ENCODE measurements around the gene RASSF7.
A peak's percentile ranks its signal among the peaks of the same experiment; 100 is the strongest.

The RASSF7 gene

GRCh38 chr11:532986-533585 lies 27.7 kb upstream of the RASSF7 start:
- DNase-seq (ENCODE audit: low read depth): no peak

- no peak for DNase-seq (ENCODE audit: low read depth)
These were observed 27.0 kb upstream of the RASSF7 start for GRCh38 chr11:533586-534395.

- no peak for DNase-seq (ENCODE audit: low read depth)
These were observed 26.2 kb upstream of the RASSF7 start for GRCh38 chr11:534396-535209.

GRCh38 chr11:535210-535518 lies 25.6 kb upstream of the RASSF7 start:
- no peak for DNase-seq (ENCODE audit: low read depth)

GRCh38 chr11:535519-536454 lies 25.0 kb upstream of the RASSF7 start, which contains the start of gene HRAS:
Gene HRAS (minus strand): TSS chr11:535576.
- DNase-seq (ENCODE audit: low read depth): peak; percentile 94

GRCh38 chr11:536841-537621 lies 23.7 kb upstream of the RASSF7 start, which contains the start of gene LRRC56:
Gene LRRC56 (plus strand): TSS chr11:537527. CDS start chr11:540685, 3,158 bp downstream.
- peak; percentile 76 for DNase-seq (ENCODE audit: low read depth)

- no peak for DNase-seq (ENCODE audit: low read depth)
These were observed 22.9 kb upstream of the RASSF7 start for GRCh38 chr11:537622-538430.

- no peak for DNase-seq (ENCODE audit: low read depth)
These were observed 22.2 kb upstream of the RASSF7 start for GRCh38 chr11:538431-539051.

- no peak for DNase-seq (ENCODE audit: low read depth)
These were observed 20.7 kb upstream of the RASSF7 start for GRCh38 chr11:539971-540481.

- no peak for DNase-seq (ENCODE audit: low read depth)
These were observed 20.0 kb upstream of the RASSF7 start for GRCh38 chr11:540583-541432.

GRCh38 chr11:541433-541885 lies 19.3 kb upstream of the RASSF7 start:
- no peak for DNase-seq (ENCODE audit: low read depth)

- no peak for DNase-seq (ENCODE audit: low read depth)
These were observed 16.0 kb upstream of the RASSF7 start for GRCh38 chr11:544817-545166.

- DNase-seq (ENCODE audit: low read depth): no peak
These were observed 15.6 kb upstream of the RASSF7 start for GRCh38 chr11:545171-545570.

- DNase-seq (ENCODE audit: low read depth): no peak
These were observed 11.8 kb upstream of the RASSF7 start for GRCh38 chr11:548700-549603.

- no peak for DNase-seq (ENCODE audit: low read depth)
These were observed 10.6 kb upstream of the RASSF7 start for GRCh38 chr11:550021-550745.

GRCh38 chr11:550746-551085 lies 10.1 kb upstream of the RASSF7 start:
- no peak for DNase-seq (ENCODE audit: low read depth)

GRCh38 chr11:551131-551530 lies 9.6 kb upstream of the RASSF7 start:
- no peak for DNase-seq (ENCODE audit: low read depth)
